ENCODE data around the gene SLC4A3.

The SLC4A3 gene

GRCh38 chr2:219613461-219614070 is 13.9 kb upstream of the SLC4A3 start:
- no peak for DNase-seq

- DNase-seq = no peak
Observed at GRCh38 chr2:219614076-219614860, 13.2 kb upstream of the SLC4A3 start.

- no peak for DNase-seq
Observed at GRCh38 chr2:219615036-219615435, 12.4 kb upstream of the SLC4A3 start.

- no peak for DNase-seq
Observed at GRCh38 chr2:219615894-219616293, 11.5 kb upstream of the SLC4A3 start.

GRCh38 chr2:219616550-219616949 is 10.9 kb upstream of the SLC4A3 start:
- DNase-seq = no peak

GRCh38 chr2:219618733-219619122 is 8.7 kb upstream of the SLC4A3 start:
- no peak for DNase-seq

- DNase-seq = no peak
Observed at GRCh38 chr2:219619235-219619634, 8.2 kb upstream of the SLC4A3 start.

GRCh38 chr2:219620546-219620945 is 6.9 kb upstream of the SLC4A3 start:
- DNase-seq = no peak

GRCh38 chr2:219621935-219622334 is 5.5 kb upstream of the SLC4A3 start:
- no peak for DNase-seq

GRCh38 chr2:219622472-219622871 is 5.0 kb upstream of the SLC4A3 start:
- DNase-seq = no peak

GRCh38 chr2:219624565-219624964 is 2.9 kb upstream of the SLC4A3 start:
- no peak for DNase-seq

- DNase-seq = no peak
Observed at GRCh38 chr2:219625179-219625578, 2.3 kb upstream of the SLC4A3 start.

- DNase-seq = no peak
Observed at GRCh38 chr2:219626540-219626939, 890 bp upstream of the SLC4A3 start.

- DNase-seq = no peak
Observed at GRCh38 chr2:219628235-219628985, 980 bp downstream of the SLC4A3 start.

- DNase-seq = no peak
Observed at GRCh38 chr2:219628986-219629901, 1.8 kb downstream of the SLC4A3 start.

- DNase-seq = no peak
Observed at GRCh38 chr2:219629976-219630695, 2.7 kb downstream of the SLC4A3 start.

- no peak for DNase-seq
Observed at GRCh38 chr2:219630770-219631405, 3.5 kb downstream of the SLC4A3 start.

- DNase-seq = no peak
Observed at GRCh38 chr2:219631406-219631891, 4.0 kb downstream of the SLC4A3 start.

GRCh38 chr2:219631904-219632759 is 4.7 kb downstream of the SLC4A3 start:
- DNase-seq = no peak

GRCh38 chr2:219632760-219633105 is 5.3 kb downstream of the SLC4A3 start:
- DNase-seq = no peak
